Skeletal muscle satellite cell (primary cell): ENCODE results near the gene CHRNA1. TPM values are rescaled to one million over a fixed set of nuclear protein-coding genes. Genes with fewer than 3 reads are reported as not detected.
A peak's percentile ranks its signal among the peaks of the same experiment; 100 is the strongest.

Experiments used
- H3K27me3 ChIP-seq: 2 replicates; pipeline ENCODE4 v1.7.0; 2013; ENCODE audit warnings: low read length; ENCODE audit not compliant: control insufficient read depth, insufficient read depth
- H3K36me3 ChIP-seq: 2 replicates; pipeline ENCODE4 v1.7.0; 2013; ENCODE audit warnings: mild to moderate bottlenecking, control low read depth, low read length; ENCODE audit not compliant: insufficient read depth
- H3K4me1 ChIP-seq: 2 replicates; pipeline ENCODE4 v1.7.0; 2013; ENCODE audit warnings: low read length; ENCODE audit not compliant: control insufficient read depth, insufficient read depth
- H3K4me2 ChIP-seq: 2 replicates; pipeline ENCODE4 v1.7.0; 2013; ENCODE audit warnings: mild to moderate bottlenecking, low read length
- H3K4me3 ChIP-seq: 2 replicates; pipeline ENCODE4 v1.7.0; 2013; ENCODE audit warnings: low read length
- H3K9ac ChIP-seq: 2 replicates; pipeline ENCODE4 v1.7.0; 2013; ENCODE audit warnings: mild to moderate bottlenecking, low read depth, low read length, moderate library complexity
- H3K9me3 ChIP-seq: replicated peaks from 2 replicates; pipeline ENCODE4 v1.7.0; 2013; ENCODE audit warnings: mild to moderate bottlenecking, control low read depth, low read length
- total RNA-seq: library from RNA; depleted of rRNA; stranded (reverse); fragments of >200 nt; gene quantifications from 2 replicates; pipeline ENCODE4 v1.2.3, GENCODE V29; 2012; rRNA removed

The CHRNA1 gene
- total RNA-seq, result 3.5 and 30.6 TPM in 2 replicates

- Histone ChIP-seq H3K9me3 (no peaks in the 10 kb centered on the region), H3K27me3 (no peaks in the 10 kb centered on the region), H3K4me3 (peak within 1 kb of the TSS; percentile 73), H3K36me3 (peaks cover 3% of the 10 kb centered on the region), H3K4me1 (peaks cover 54% of the 10 kb centered on the region), H3K4me2 (peak within 1 kb of the TSS; percentile 76), H3K9ac (peak within 1 kb of the TSS; percentile 93)
Observed at GRCh38 chr2:174764280-174765255, at the start of gene CHRNA1. Gene CHRNA1, minus strand, starts transcription at chr2:174764472. Its CDS starts 78 bp downstream, at chr2:174764394.

- Histone ChIP-seq H3K4me3 (no peak overlapping the region), H3K27me3 (no peaks in the 10 kb centered on the region), H3K4me2 (no peak overlapping the region), H3K4me1 (peaks cover 19% of the 10 kb centered on the region), H3K9ac (no peak overlapping the region), H3K9me3 (no peaks in the 10 kb centered on the region), H3K36me3 (peaks cover 8% of the 10 kb centered on the region)
Observed at GRCh38 chr2:174812037-174812436, 47.8 kb upstream of the CHRNA1 start.

GRCh38 chr2:174807931-174808330 lies 43.7 kb upstream of the CHRNA1 start:
- H3K36me3 ChIP-seq, result peaks cover 8% of the 10 kb centered on the region
- H3K4me2 ChIP-seq, result no peak overlapping the region
- H3K9ac ChIP-seq, result peak overlapping the region; percentile 44
- no peaks in the 10 kb centered on the region for H3K9me3 ChIP-seq
- H3K4me3 ChIP-seq, result no peak overlapping the region
- H3K27me3 ChIP-seq, result no peaks in the 10 kb centered on the region
- H3K4me1 ChIP-seq, result peaks cover 14% of the 10 kb centered on the region

DNA sequence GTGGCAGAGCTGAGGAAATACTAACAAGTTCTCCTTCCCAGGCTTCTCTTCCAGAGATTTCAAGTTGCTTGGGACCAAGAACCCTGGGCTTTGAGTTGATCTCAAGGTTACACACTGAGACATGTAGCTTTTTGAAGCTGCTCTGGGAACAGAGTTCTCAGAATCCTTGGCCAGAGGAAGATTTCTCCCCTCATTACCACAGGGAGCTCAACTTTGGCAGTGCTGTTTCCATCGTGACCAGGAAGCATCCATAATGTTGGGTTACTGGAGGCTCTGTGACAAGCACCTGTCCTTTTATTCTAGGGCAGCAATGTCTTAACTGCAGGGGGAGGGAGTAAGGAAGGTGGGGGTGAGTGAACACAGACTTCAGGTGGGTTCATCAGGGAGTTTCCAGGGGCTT lies 41.5 kb upstream of the CHRNA1 start:
- Histone ChIP-seq H3K9ac (no peak overlapping the region), H3K4me1 (peaks cover 14% of the 10 kb centered on the region), H3K9me3 (no peaks in the 10 kb centered on the region), H3K36me3 (peaks cover 4% of the 10 kb centered on the region), H3K4me2 (no peak overlapping the region), H3K4me3 (no peak overlapping the region), H3K27me3 (no peaks in the 10 kb centered on the region)

- H3K9ac ChIP-seq, result no peak overlapping the region
- peaks cover 6% of the 10 kb centered on the region for H3K36me3 ChIP-seq
- no peaks in the 10 kb centered on the region for H3K9me3 ChIP-seq
- H3K4me3 ChIP-seq, result no peak overlapping the region
- peaks cover 15% of the 10 kb centered on the region for H3K4me1 ChIP-seq
- no peaks in the 10 kb centered on the region for H3K27me3 ChIP-seq
- no peak overlapping the region for H3K4me2 ChIP-seq
Observed at GRCh38 chr2:174802459-174802858, 38.2 kb upstream of the CHRNA1 start.

DNA sequence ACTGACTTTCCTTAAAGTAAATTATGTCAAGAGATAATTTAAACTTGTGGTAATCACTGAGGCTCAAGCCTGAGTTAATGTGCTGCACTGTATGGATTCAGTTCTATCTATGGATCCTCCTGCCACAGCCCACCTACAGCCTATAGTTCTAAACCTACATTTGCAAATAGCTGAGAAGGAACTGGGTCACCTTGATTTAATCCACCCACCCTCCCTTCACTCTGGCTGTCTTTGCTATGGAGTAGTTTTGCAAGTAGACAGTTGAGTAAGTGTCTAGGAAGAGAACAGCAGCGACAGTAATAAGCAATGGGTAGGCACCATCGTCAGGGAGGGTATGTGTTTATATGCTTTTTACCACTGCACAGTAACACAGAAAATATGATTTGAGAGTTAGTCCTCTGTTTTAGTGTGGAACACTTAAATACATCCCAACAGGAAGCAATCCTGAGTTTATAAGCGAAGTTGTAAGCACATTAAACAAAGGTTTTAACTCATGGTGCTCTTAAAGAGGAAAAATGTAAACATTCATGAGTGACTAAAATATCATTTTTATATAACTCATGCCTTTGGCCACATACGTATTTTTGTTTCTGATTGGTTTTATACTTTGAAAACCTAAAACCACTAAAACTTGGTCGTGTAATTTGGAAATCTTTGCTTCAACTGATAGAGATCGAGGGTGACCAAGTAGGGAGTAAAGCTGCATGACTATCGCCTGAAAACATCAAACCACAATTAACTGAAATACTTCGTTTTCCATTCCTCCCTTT lies 36.3 kb upstream of the CHRNA1 start:
- Histone ChIP-seq H3K9ac (no peak overlapping the region), H3K4me2 (no peak overlapping the region), H3K36me3 (peaks cover 6% of the 10 kb centered on the region), H3K4me3 (no peak overlapping the region), H3K27me3 (no peaks in the 10 kb centered on the region), H3K4me1 (peaks cover 11% of the 10 kb centered on the region), H3K9me3 (no peaks in the 10 kb centered on the region)

- H3K4me3 ChIP-seq, result no peak overlapping the region
- H3K36me3 ChIP-seq, result peaks cover 6% of the 10 kb centered on the region
- H3K9ac ChIP-seq, result no peak overlapping the region
- no peaks in the 10 kb centered on the region for H3K9me3 ChIP-seq
- H3K27me3 ChIP-seq, result no peaks in the 10 kb centered on the region
- H3K4me1 ChIP-seq, result peaks cover 27% of the 10 kb centered on the region
- H3K4me2 ChIP-seq, result no peak overlapping the region
Observed at GRCh38 chr2:174798801-174799200, 34.5 kb upstream of the CHRNA1 start.

DNA sequence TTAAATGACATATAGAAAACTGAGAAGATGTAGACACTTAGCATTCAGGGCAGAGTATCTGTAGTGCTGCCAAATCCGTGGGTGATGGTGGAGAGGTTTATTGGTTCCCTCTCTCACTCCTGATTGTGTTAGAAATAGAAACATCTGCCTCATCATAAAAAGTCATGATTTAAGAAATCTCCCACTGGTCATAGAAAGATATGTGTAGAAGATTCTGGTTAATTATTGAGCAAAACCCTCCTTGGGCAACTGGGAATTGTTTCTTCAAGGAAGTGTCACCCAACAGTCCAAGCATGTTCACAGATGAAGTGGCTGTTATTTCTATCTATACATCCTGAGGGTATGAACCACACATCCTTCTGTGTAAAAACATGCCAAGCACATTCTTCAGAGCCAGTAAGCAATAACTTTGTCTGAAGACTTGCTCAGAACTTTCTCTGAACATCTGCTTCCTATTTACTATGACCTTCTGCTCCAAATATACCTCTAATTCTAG lies 33.6 kb upstream of the CHRNA1 start:
- Histone ChIP-seq H3K9me3 (no peaks in the 10 kb centered on the region), H3K4me2 (no peak overlapping the region), H3K4me1 (peaks cover 27% of the 10 kb centered on the region), H3K36me3 (peaks cover 6% of the 10 kb centered on the region), H3K4me3 (no peak overlapping the region), H3K9ac (no peak overlapping the region), H3K27me3 (no peaks in the 10 kb centered on the region)

DNA sequence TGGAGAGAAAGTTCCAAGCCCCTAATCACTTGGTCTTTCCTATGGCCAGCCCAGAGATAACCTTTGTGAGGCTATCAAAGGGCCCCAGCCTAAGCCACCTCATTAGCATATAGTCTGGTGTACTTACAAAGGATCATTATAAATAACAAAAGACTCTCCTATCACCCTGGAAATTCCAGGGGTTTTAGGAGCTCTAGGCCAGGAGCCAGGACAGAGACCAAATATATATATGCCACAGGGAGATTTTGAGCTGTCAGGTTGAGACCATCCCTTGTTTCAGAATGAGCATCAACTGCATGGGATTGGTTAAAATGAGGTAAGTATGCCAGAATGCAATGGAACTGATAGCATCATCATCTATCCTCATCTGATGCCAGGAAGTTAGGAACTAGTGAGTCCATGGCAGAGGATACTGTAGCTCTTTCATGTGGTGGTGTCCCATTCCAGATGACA lies 32.1 kb upstream of the CHRNA1 start:
- peaks cover 6% of the 10 kb centered on the region for H3K36me3 ChIP-seq
- no peak overlapping the region for H3K9ac ChIP-seq
- H3K4me2 ChIP-seq, result no peak overlapping the region
- peaks cover 27% of the 10 kb centered on the region for H3K4me1 ChIP-seq
- no peaks in the 10 kb centered on the region for H3K9me3 ChIP-seq
- H3K27me3 ChIP-seq, result no peaks in the 10 kb centered on the region
- H3K4me3 ChIP-seq, result no peak overlapping the region

DNA sequence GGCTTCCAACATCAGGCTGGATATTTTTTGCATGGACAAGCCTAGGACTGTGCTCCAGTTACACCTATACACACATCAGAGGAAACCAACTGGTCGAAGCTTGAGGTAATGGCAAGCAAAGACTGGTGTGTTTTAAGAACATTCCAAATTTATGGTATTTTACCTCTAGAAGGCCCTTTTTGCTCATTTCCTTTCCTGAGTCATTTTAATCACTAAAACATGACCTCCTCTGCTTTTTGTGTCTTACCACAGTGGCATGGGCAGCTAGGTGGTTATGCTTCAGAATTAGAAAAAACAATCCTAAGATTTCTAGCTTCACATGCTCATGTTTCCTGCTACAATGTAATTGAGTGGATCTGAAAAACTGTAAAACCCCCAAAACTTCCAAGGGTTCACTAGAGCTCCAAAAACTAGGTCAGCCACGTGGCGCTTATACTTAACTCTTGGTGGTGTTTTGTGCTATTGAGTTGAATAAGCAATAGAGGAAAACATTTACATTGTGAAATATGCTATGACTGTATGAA lies 30.6 kb upstream of the CHRNA1 start:
- Histone ChIP-seq H3K4me3 (no peak overlapping the region), H3K4me2 (peak overlapping the region; percentile 43), H3K9ac (peak overlapping the region; percentile 9), H3K36me3 (peaks cover 6% of the 10 kb centered on the region), H3K4me1 (peaks cover 27% of the 10 kb centered on the region), H3K9me3 (no peaks in the 10 kb centered on the region), H3K27me3 (no peaks in the 10 kb centered on the region)
